NCI-H2107 (cell line): ENCODE results near the gene SLC5A11.
"Not testable (repeated sequence)": the region's sequence is repeated elsewhere in the genome, so short reads cannot be mapped to it uniquely, and the experiment has no call there.

Experiments
- DNase-seq: peaks from one replicate; lab custom pipeline; 2025; lab: John Stamatoyannopoulos, UW

The SLC5A11 gene

GRCh38 chr16:24861461-24861860, 15.7 kb downstream of the SLC5A11 start:
- no peak for DNase-seq

GRCh38 chr16:24863582-24864437, 18.0 kb downstream of the SLC5A11 start:
- no peak for DNase-seq

- no peak for DNase-seq
Observed at GRCh38 chr16:24869033-24869432, 23.3 kb downstream of the SLC5A11 start.

- DNase-seq: no peak
Observed at GRCh38 chr16:24871891-24872290, 26.1 kb downstream of the SLC5A11 start.

GRCh38 chr16:24873028-24873427, 27.3 kb downstream of the SLC5A11 start:
- DNase-seq: no peak

GRCh38 chr16:24875466-24875865, 29.7 kb downstream of the SLC5A11 start:
- DNase-seq: no peak

- DNase-seq: no peak
Observed at GRCh38 chr16:24876231-24876630, 30.5 kb downstream of the SLC5A11 start.

GRCh38 chr16:24879684-24880083, 33.9 kb downstream of the SLC5A11 start:
- no peak for DNase-seq

- no peak for DNase-seq
Observed at GRCh38 chr16:24883714-24884151, 38.0 kb downstream of the SLC5A11 start.

GRCh38 chr16:24887472-24887871, 41.7 kb downstream of the SLC5A11 start:
- no peak for DNase-seq

- DNase-seq: no peak
Observed at GRCh38 chr16:24890746-24891145, 45.0 kb downstream of the SLC5A11 start.

- no peak for DNase-seq
Observed at GRCh38 chr16:24896439-24896838, 50.7 kb downstream of the SLC5A11 start.

GRCh38 chr16:24897522-24897921, 51.8 kb downstream of the SLC5A11 start:
- DNase-seq: not testable (repeated sequence)

GRCh38 chr16:24900230-24900629, 54.5 kb downstream of the SLC5A11 start:
- DNase-seq: no peak

GRCh38 chr16:24906199-24906808, 60.5 kb downstream of the SLC5A11 start:
- DNase-seq: no peak

GRCh38 chr16:24906901-24907300, 61.1 kb downstream of the SLC5A11 start:
- no peak for DNase-seq

- DNase-seq: no peak
Observed at GRCh38 chr16:24908716-24909115, 63.0 kb downstream of the SLC5A11 start.

GRCh38 chr16:24909856-24910255, 64.1 kb downstream of the SLC5A11 start:
- no peak for DNase-seq

- no peak for DNase-seq
Observed at GRCh38 chr16:24915019-24915418, 69.3 kb downstream of the SLC5A11 start.

- DNase-seq: no peak
Observed at GRCh38 chr16:24915576-24915975, 69.8 kb downstream of the SLC5A11 start.

GRCh38 chr16:24917236-24917635, 71.5 kb downstream of the SLC5A11 start:
- DNase-seq: no peak

GRCh38 chr16:24917891-24918290, 72.1 kb downstream of the SLC5A11 start:
- no peak for DNase-seq

- no peak for DNase-seq
Observed at GRCh38 chr16:24918641-24919040, 72.9 kb downstream of the SLC5A11 start.
